HG03520 (cell line): ENCODE measurements around the gene AIP.

Source experiments
- ATAC-seq: cut with Tn5 transposase; IDR thresholded peaks from one replicate; pipeline ENCODE4 v1.9.1; 2021; ENCODE audit warnings: mild to moderate bottlenecking, moderate library complexity; ENCODE audit not compliant: unreplicated experiment

AIP gene

GRCh38 chr11:67525275-67525976 is 42.6 kb downstream of the AIP start:
- no peak for ATAC-seq

GRCh38 chr11:67528376-67528775 is 45.5 kb downstream of the AIP start:
- no peak for ATAC-seq

- ATAC-seq = no peak
These were observed 47.4 kb downstream of the AIP start for GRCh38 chr11:67530282-67530592.

DNA sequence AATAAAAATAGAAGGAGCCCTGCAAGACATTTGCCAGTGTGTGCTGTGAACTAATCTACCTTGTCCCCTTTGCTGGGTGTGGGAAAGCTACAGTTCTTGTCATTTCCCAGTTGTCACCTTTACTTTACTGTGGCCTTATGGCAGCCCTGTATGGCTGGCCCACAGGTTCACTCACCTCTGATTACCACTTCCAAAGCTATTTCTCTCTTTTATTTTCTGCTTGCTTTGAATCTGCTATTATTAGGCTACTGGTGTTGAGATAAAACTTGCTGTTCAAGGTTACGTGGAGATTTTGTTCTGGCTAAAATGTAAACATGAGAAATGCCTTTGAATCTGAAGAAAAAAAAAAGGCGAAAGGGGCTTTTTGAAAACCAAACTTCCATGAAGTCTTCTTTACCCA is 50.1 kb downstream of the AIP start:
- no peak for ATAC-seq

- no peak for ATAC-seq
These were observed 51.3 kb downstream of the AIP start for GRCh38 chr11:67534070-67534679.

GRCh38 chr11:67535561-67535960 is 52.7 kb downstream of the AIP start:
- no peak for ATAC-seq

- ATAC-seq = no peak
These were observed 55.5 kb downstream of the AIP start for GRCh38 chr11:67538306-67538705.

- ATAC-seq = no peak
These were observed 56.1 kb downstream of the AIP start for GRCh38 chr11:67538823-67539505.

- no peak for ATAC-seq
These were observed 56.7 kb downstream of the AIP start for GRCh38 chr11:67539550-67539949.
